Body of pancreas (tissue), 4 donors: ENCODE measurements around the gene SLC12A8.

Source experiments
- POLR2A ChIP-seq, 3 donors: fragments of 450-650 bp; IDR thresholded peaks; one replicate each; pipeline ENCODE4 v1.6.1; 2016; ENCODE audit warnings: antibody characterized with exemption in 3 of 3, mild to moderate bottlenecking in 2 of 3
- TF ChIP-seq, protein P1 (sequence below), 7 experiments: fragments of 450-650 bp in 4 of 7; fragments of 200-600 bp in 3 of 7; sonication (generic) in 3 of 7; IDR thresholded peaks; one replicate each; pipeline ENCODE4 v1.5.1; 2016 to 2019; ENCODE audit warnings: antibody characterized with exemption in 7 of 7

DNA sequence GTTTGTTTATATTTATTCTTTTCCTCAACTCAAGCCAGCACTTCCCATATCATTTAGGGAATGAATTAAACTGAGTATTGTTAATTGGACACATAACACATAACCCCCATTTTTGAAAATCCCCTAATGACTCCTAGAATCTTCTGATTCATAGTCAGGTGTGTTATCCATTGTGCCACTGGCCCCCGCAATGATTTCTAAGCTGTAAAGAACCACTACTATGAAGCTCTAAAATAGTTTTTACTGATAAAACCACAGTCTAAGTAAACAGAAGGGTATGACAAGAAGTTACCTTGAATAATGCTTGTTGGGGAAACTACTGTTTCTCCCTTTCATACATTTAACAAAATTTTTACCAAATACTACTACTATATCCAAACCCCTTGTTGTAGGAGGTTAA, 22.3 kb upstream of the SLC12A8 start:
- TF ChIP-seq, protein P1, sequence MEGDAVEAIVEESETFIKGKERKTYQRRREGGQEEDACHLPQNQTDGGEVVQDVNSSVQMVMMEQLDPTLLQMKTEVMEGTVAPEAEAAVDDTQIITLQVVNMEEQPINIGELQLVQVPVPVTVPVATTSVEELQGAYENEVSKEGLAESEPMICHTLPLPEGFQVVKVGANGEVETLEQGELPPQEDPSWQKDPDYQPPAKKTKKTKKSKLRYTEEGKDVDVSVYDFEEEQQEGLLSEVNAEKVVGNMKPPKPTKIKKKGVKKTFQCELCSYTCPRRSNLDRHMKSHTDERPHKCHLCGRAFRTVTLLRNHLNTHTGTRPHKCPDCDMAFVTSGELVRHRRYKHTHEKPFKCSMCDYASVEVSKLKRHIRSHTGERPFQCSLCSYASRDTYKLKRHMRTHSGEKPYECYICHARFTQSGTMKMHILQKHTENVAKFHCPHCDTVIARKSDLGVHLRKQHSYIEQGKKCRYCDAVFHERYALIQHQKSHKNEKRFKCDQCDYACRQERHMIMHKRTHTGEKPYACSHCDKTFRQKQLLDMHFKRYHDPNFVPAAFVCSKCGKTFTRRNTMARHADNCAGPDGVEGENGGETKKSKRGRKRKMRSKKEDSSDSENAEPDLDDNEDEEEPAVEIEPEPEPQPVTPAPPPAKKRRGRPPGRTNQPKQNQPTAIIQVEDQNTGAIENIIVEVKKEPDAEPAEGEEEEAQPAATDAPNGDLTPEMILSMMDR (IDR thresholded peaks at IDR 0.05): no peak
- TF ChIP-seq POLR2A (IDR thresholded peaks at IDR 0.05): no peak
